ENCODE data around the gene OOSP2.

The OOSP2 gene

GRCh38 chr11:60078745-60079144 lies 38.5 kb downstream of the OOSP2 start:
- no peak for DNase-seq (ENCODE audit: low read depth in 2 of 2)

DNA sequence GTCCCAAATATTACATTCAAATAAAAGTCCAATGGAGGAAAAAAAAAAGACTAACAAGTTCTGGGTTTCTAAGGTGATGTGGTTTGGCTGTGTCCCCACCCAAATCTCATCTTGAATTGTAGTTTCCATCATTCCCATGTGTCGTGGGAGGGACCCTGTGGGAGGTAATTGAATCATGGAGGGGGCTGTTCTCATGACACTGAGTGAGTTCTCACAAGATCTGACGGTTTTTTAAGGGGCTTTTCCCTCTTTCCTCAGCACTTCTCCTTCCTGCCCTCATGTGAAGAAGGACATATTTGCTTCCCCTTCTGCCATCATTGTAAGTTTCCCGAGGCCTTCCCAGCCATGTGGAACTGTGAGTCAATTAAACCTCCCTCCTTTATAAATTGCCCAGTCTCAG lies 40.3 kb downstream of the OOSP2 start:
- no peak for DNase-seq (ENCODE audit: low read depth in 2 of 2)

- no peak for DNase-seq (ENCODE audit: low read depth in 2 of 2)
Observed at GRCh38 chr11:60084631-60085273, 44.5 kb downstream of the OOSP2 start.

DNA sequence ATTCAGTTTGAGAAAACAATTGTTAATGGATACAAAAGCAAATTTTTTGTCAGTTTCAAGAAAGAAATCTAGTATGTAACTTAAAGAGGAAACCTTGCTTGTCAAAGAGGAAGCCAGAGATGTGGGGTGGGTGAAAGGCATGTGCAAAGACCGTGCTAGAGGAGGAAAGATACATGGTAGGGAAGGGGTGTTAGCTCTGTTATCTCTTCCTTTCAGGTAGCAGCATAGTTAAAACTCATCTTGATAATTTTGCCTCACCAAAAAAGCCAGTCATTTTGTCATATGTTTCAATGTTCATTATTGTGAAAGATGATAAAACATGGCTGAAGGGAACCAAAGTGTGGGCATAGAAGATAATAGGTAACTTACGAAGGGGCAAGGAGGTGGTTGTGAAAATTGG lies 45.7 kb downstream of the OOSP2 start:
- no peak for DNase-seq (ENCODE audit: low read depth in 2 of 2)

DNA sequence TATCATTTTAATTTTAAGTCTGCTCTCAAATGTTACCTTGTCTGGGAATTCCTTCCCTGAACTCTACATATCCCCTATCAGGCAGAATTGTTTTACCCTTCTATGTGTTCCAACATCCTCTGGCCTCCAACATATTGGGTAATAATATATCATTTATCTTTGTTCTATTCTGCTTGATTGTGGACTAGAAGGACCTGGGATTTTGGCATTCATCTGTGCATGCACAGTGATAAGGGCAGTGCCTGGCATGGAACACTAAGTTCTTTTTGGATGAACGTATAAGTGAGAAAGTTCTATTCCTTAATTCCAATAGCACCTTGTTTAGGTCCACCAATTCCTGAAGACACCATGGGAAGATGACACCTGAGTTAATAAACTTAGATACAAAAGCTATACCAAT lies 47.0 kb downstream of the OOSP2 start:
- no peak for DNase-seq (ENCODE audit: low read depth in 2 of 2)

DNA sequence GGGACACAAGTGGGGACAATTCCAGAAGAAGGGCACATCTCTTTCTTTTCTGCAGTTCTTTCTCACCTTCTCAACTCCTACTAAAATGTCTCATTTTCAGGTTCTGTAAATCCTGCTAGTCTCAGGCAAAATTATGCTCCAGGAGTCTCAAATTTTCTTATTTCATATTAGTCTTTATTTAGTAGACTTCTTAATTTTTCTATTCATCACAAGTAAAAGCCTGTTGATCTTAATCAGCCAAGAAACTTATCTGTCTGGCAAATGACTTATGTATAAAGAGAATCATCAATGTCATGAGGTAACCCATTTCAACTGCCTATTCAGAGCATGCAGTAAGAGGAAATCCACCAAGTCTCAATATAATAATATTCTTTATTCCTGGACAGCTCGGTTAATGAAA lies 48.2 kb downstream of the OOSP2 start, which contains the start of gene MS4A2:
TSS of gene MS4A2 (plus strand) at position 301 of the 400 bp plus-strand sequence. CDS start 102 bp downstream, outside the sequence.
- no peak for DNase-seq (ENCODE audit: low read depth in 2 of 2)

GRCh38 chr11:60095477-60096120 lies 55.4 kb downstream of the OOSP2 start:
- no peak for DNase-seq (ENCODE audit: low read depth in 2 of 2)

DNA sequence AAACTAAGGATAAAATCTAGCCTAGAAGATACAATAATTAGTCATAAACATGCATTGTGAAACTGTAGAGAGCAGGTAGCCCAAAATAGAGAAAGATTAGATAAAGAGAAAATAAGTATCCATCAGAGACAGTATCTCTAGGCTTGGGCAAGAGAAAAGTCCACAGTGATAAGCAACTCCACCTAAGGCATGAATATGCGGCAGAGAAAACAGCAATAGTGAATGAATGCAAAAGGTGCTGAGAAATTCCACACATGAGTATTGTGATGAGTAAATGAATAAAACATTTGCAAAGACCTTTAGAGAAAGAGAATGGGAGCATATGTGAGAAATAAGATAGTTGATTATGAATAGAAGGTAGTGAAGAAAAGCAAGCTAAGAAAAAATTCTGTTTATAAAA lies 57.0 kb downstream of the OOSP2 start:
- no peak for DNase-seq (ENCODE audit: low read depth in 2 of 2)
